Left forelimb (tissue), 1 donor: ENCODE measurements around the gene CLEC18A.
"Not testable (repeated sequence)": the region's sequence is repeated elsewhere in the genome, so short reads cannot be mapped to it uniquely, and the experiment has no call there.

Experiments used
- DNase-seq: peaks from one replicate; pipeline ENCODE4 v3.0.0-alpha.2; 2018; ENCODE audit warnings: low spot score

CLEC18A gene

GRCh38 chr16:69951017-69951671 is at the start of gene CLEC18A:
Gene CLEC18A, plus strand, starts transcription at chr16:69951334. Its CDS starts 33 bp downstream, at chr16:69951367.
- not testable (repeated sequence) for DNase-seq

DNA sequence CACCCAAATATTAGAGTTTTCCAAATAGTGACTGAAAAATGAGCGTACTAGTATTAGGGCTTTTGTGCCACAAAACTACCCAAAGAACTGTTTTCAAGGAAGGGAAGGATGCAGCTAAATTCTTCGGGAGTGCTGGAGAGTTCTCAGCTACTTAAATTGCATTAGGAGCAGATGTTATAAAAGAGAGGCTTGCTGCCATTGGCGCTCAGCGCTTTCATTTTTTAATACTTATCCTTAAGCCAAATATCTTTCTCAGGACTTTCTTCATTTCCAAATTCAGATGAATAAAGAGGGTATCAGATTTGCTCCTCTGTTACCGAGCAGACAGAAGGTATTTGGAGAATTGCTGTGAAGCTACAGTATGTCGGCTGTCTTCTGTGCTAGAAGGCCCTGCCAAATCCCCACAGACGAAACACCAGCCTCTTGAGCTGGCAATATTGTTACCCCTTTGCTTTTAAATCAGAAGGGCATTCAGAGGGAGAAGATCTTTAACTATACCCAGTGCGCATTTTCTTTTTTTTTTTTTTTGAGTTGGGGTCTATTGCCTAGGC is 47.2 kb upstream of the CLEC18A start:
- no peak for DNase-seq

- no peak for DNase-seq
Observed at GRCh38 chr16:69904495-69905170, 46.5 kb upstream of the CLEC18A start.

GRCh38 chr16:69905171-69905555 is 46.0 kb upstream of the CLEC18A start:
- DNase-seq, result no peak

DNA sequence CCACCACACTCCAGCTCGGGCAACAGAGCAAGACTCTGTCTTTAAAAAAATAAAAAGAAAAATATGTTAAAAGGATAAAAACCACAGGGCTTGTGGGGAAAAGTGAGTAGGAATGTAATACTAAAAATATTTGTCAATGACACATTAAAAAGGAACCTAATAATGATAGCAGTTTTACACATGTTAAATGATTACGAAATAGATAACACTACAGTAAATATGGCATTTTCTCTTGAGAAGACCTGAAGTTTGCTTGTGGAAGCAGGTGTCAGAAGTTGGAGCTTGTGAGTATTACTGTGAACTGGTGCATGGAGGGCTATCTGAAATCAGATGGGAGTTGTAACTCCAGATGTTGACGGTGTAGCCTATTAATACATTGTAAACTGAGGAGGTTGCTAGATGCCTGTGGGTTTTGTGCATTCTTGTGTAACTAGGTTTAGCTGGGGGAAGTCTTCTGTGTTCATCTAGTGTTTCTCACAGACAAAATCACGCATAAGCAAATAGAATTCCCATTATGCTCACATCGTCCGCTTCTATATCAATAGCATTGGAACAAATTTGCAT is 44.2 kb upstream of the CLEC18A start:
- no peak for DNase-seq

DNA sequence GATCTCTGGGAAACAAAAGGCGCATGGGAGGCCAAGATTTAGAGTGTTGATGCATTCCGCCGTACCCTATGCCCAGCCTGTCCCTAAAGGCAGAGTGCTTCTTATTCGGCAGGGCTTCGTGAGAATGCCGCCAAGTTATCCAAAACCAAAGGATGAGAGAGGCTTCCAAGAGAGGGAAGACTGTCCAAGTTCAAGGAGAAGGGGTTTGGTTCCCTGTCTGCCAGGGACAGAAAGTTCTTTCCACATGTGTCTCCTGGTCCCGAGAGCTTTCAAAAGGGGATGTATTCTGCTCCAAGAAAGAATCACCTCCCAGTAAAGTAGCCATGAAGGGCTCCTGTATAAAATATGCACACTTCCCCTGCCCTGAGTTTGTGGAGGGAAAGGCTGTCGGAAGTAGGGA is 42.1 kb upstream of the CLEC18A start:
- DNase-seq, result no peak

- no peak for DNase-seq
Observed at GRCh38 chr16:69909760-69910159, 41.4 kb upstream of the CLEC18A start.

DNA sequence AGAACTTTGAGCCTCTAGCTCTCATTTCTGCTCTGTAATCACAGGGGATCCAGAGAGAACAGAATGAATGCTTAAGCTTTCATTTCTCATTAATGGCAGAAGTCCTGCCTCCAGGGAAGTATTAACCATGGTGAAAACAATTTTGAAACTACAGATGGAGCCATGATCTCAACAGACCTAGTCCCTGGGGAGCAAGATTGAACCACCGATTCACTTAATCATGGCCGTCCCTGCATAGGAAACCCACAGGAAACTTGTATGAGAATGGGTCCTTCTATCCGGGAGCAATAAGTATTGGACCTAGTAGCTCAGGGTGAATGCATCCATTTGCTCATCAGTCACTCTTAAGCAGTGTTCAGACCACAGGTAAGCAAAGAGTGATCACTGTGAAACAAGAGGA is 40.2 kb upstream of the CLEC18A start:
- no peak for DNase-seq

- no peak for DNase-seq
Observed at GRCh38 chr16:69916462-69916861, 34.7 kb upstream of the CLEC18A start.

GRCh38 chr16:69917311-69917710 is 33.8 kb upstream of the CLEC18A start:
- DNase-seq, result no peak

DNA sequence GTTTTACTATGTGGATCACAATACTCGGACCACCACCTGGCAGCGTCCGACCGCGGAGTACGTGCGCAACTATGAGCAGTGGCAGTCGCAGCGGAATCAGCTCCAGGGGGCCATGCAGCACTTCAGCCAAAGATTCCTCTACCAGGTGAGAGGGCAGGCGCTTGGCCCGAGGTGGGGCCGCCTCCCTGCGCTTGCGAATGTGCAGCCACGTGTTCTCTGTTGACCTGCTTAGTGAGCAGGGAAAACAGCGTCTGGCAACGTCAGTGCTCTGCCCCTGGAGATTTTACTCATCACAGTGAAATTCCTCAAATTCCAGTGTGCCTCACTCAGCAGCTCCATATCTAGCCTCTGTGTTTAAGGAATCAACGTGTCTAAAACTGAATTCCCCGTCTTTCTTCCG is 33.4 kb upstream of the CLEC18A start:
- DNase-seq, result no peak

- DNase-seq, result no peak
Observed at GRCh38 chr16:69918241-69918640, 32.9 kb upstream of the CLEC18A start.

DNA sequence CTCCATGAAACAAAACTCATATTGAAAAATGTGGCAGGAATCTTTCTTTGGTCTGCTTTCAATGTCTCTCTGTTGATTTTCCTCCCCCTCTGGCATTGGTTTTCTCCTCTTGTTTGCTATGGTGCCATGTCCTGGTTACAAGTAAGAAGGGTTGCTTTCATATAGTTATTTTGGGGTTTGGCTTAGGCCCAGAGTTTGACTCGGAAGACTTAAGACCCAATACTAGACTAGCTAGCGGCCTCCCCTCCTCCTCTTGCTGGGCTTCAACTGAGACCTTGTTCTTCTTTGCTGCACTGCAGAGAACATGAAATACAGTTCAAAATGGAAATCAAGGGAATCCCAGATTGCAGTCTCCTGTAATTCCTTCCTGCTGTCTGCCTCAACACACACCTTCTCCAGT is 30.0 kb upstream of the CLEC18A start:
- DNase-seq, result no peak

DNA sequence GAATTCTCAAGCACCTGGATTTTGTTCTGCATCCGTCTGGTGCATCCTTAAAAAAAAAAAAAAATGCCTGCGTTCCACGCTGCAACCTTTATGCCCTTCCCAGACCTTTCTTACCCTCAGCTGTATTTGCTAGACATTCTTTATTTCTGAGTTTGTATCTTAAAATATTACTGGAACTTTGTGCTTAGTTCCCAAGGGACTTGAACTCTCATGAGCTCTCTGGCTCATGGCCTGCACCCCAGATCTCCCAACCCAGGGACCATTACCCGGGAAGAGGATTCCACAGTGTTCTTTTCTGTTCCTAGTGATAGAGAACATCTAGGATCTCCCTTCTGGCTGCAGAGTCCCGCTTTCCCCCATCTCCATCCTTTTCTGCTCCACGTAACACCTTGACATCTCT is 28.9 kb upstream of the CLEC18A start:
- DNase-seq, result no peak

DNA sequence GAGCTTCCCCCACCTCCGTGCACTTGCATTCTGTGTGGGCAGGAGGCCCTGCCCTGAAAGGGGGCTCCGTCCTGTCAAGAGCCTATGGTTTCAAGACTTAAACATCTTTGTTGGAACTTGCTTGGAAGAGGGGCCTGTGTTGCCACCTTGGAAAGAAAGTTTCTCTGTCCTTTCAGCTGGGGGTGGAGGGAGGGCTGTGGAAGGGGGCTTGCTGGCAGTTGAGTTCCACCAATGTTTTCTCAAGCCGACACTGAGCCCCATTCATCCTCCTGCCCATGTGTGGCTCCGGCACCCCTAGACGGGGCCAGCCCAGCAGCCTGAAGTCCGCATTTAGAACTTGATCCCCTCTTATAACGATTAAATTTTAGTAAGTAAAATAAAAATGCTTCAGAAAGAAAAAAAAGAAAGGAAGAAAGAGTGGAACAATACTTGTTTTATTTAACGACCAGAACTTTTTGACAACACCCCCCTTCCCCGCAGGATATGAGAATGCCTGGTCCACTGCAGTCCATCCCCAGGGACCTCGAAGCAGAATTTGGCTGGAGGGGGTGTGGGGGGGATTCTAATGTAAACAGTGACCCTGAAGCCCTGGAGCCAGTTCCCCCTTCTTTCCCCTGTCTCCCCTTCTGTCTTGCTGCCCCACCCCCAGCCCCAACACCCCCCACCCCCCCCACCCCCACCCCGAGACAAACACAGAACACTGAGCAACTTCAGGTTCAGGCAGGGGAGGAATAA is 26.9 kb upstream of the CLEC18A start:
- DNase-seq, result no peak

- DNase-seq, result peak; percentile 82
Observed at GRCh38 chr16:69924777-69925191, 26.4 kb upstream of the CLEC18A start.

DNA sequence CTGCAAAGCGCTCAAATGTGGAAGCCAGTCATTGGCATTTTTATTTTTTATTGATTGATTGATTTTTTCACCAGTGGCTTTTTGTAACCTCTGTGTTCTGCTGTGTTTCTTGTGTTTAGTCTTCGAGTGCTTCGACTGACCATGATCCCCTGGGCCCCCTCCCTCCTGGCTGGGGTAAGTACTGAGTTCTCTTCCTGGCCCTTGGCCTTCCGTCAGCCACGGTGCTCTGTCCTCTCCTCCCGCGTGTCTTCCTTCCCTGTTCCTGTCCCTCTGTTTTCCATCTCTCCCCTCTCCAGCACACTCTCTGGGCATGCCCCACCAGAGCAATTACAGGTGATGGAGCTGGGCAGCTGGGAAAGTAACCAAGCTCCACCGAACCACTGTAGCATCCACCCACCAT is 25.8 kb upstream of the CLEC18A start:
- no peak for DNase-seq

DNA sequence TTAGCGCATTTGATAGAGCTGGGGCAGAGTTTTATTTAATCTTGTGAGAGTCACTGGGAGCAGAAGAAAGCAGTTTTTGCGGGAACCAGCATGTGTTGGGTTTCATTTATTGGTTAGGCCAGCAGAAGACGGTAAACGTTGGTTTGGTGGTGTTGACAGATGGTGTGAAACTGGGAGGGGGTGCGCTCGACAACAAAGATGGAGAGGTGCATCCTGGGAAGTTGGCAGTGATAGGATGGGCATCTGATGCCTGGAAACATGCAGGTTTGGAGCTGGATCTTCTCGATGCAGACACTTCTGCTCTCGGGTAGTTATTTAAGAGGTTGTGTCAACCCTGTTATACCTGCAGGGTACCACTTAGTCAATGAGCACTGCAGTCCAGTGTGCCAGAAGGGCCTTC is 24.9 kb upstream of the CLEC18A start:
- DNase-seq, result no peak

- DNase-seq, result no peak
Observed at GRCh38 chr16:69927056-69927757, 23.9 kb upstream of the CLEC18A start.

DNA sequence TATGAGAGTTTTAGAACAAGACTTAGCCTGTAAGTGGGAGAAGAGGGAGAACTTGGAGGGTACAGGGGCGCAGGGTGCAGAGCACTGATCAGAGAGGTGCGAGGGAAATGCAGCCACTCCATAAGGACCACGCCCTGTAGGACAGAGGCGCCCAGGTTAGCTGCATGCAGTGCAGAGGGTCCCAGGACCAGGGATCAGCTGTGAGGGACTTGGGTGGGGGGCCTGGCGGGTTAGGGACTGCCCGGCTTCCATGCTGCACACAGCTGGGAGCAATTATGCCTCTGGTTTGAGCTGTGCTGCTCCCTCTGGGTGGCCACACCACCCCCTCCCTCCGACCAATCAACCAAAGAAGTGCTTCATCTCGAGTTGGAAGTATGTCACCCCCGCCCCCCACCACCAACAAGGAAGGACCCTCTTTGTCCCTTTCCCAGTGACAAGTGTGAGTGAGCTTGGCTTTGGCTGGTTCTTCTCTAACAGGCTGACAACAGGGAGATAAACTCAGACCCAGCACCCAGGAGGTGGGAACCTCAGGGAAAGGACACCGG is 22.2 kb upstream of the CLEC18A start:
- DNase-seq, result no peak

- no peak for DNase-seq
Observed at GRCh38 chr16:69929480-69929879, 21.7 kb upstream of the CLEC18A start.
